GM12864 (cell line): ENCODE measurements around the gene MBD5.

Source experiments
- DNase-seq: peaks from one replicate; pipeline ENCODE4 v3.0.0-alpha.2; 2011; ENCODE audit warnings: low read depth
- H3K4me3 ChIP-seq: 2 replicates; pipeline ENCODE4 v1.5.1; 2011; ENCODE audit warnings: mild to moderate bottlenecking, low read depth, low read length, control low read depth
- CTCF ChIP-seq: IDR thresholded peaks from 2 replicates; pipeline ENCODE4 v1.5.1; 2011; ENCODE audit warnings: low read depth, mild to moderate bottlenecking, moderate library complexity, low read length, control low read depth, inconsistent platforms; ENCODE audit errors: missing control alignments

The MBD5 gene

GRCh38 chr2:148548716-148549400 is 528.0 kb downstream of the MBD5 start:
- DNase-seq: no peak
- no peak for TF ChIP-seq CTCF
- no peak overlapping the region for H3K4me3 ChIP-seq

- TF ChIP-seq CTCF: no peak
- DNase-seq: no peak
- H3K4me3 ChIP-seq: peak overlapping the region; percentile 55
Observed at GRCh38 chr2:148552675-148553331, 531.9 kb downstream of the MBD5 start.

GRCh38 chr2:148553332-148553887 is 532.5 kb downstream of the MBD5 start:
- H3K4me3 ChIP-seq: peak overlapping the region; percentile 55; the same call in 1 of the 2 replicates
- no peak for TF ChIP-seq CTCF

GRCh38 chr2:148554459-148555247 is 533.8 kb downstream of the MBD5 start:
- TF ChIP-seq CTCF: no peak
- no peak for DNase-seq
- no peak overlapping the region for H3K4me3 ChIP-seq

More at GRCh38 chr2:148553332-148553887, 532.5 kb downstream of the MBD5 start:
- no peak for DNase-seq

GRCh38 chr2:148555622-148556294 is 534.9 kb downstream of the MBD5 start:
- no peak overlapping the region for H3K4me3 ChIP-seq
- no peak for TF ChIP-seq CTCF
- no peak for DNase-seq

- peak; percentile 57 for TF ChIP-seq CTCF
- peak; percentile 31 for DNase-seq
- H3K4me3 ChIP-seq: no peak overlapping the region
Observed at GRCh38 chr2:148557844-148558436, 537.0 kb downstream of the MBD5 start.
